GM23338 (cell line): Measurements from ENCODE around the gene OR5H14. TPM values are rescaled to one million over a fixed set of nuclear protein-coding genes. Genes with fewer than 3 reads are reported as not detected.

Source experiments
- ATAC-seq: fragments of 200-7000 bp; cut with Tn5 transposase; 3 replicates; pipeline ENCODE4 v1.9.1; 2020
- DNase-seq: peaks from one replicate; pipeline ENCODE4 v3.0.0-alpha.2; 2015; ENCODE audit warnings: low spot score
- H2AFZ ChIP-seq: fragments of 200-600 bp; sonication (generic); 2 replicates; pipeline ENCODE4 v1.8.0; 2016; ENCODE audit warnings: antibody characterized with exemption, mild to moderate bottlenecking, moderate library complexity
- H3F3A ChIP-seq: fragments of 200-600 bp; sonication (generic); replicated peaks from 2 replicates; pipeline ENCODE4 v1.8.0; 2017; ENCODE audit warnings: antibody characterized with exemption, mixed run types, low read depth
- H3K27ac ChIP-seq: fragments of 200-600 bp; sonication (generic); 2 replicates; pipeline ENCODE4 v1.6.1; 2016; ENCODE audit warnings: low read depth
- H3K27me3 ChIP-seq: fragments of 200-600 bp; sonication (generic); 2 replicates; pipeline ENCODE4 v1.8.0; 2016; ENCODE audit warnings: mild to moderate bottlenecking, mixed run types, moderate library complexity; ENCODE audit not compliant: insufficient read depth
- H3K36me3 ChIP-seq: fragments of 200-600 bp; sonication (generic); 2 replicates; pipeline ENCODE4 v1.8.0; 2016; ENCODE audit warnings: mild to moderate bottlenecking; ENCODE audit not compliant: insufficient read depth
- H3K4me1 ChIP-seq: fragments of 200-600 bp; sonication (generic); 2 replicates; pipeline ENCODE4 v1.8.0; 2016; ENCODE audit warnings: mild to moderate bottlenecking, moderate library complexity; ENCODE audit not compliant: insufficient read depth
- H3K4me2 ChIP-seq: fragments of 200-600 bp; sonication (generic); 2 replicates; pipeline ENCODE4 v1.7.1; 2017; ENCODE audit warnings: mixed run types
- H3K4me3 ChIP-seq: fragments of 200-600 bp; sonication (generic); 2 replicates; pipeline ENCODE4 v1.6.1; 2016; ENCODE audit warnings: mixed run types
- H3K79me2 ChIP-seq: fragments of 200-600 bp; sonication (generic); replicated peaks from 2 replicates; pipeline ENCODE4 v1.8.0; 2017; ENCODE audit warnings: mild to moderate bottlenecking; ENCODE audit not compliant: insufficient read depth
- H3K9me2 ChIP-seq: fragments of 200-600 bp; sonication (generic); 2 replicates; pipeline ENCODE4 v1.8.0; 2017; ENCODE audit not compliant: insufficient read depth
- H4K20me1 ChIP-seq: fragments of 200-600 bp; sonication (generic); replicated peaks from 2 replicates; pipeline ENCODE4 v1.8.0; 2017; ENCODE audit warnings: mild to moderate bottlenecking; ENCODE audit not compliant: insufficient read depth
- H3K27ac Mint-ChIP-seq: 2 replicates; pipeline ENCODE4 v1.8.0; 2020; ENCODE audit warnings: inconsistent platforms, mild to moderate bottlenecking, moderate library complexity, mixed read lengths
- H3K27me3 Mint-ChIP-seq: 3 replicates; pipeline ENCODE4 v1.8.0; 2022; ENCODE audit warnings: low read depth, mild to moderate bottlenecking, moderate library complexity, mixed read lengths, inconsistent platforms; ENCODE audit not compliant: insufficient read depth, poor library complexity
- H3K36me3 Mint-ChIP-seq: 3 replicates; pipeline ENCODE4 v1.8.0; 2021; ENCODE audit warnings: low read depth, mild to moderate bottlenecking, inconsistent platforms, moderate library complexity, mixed read lengths
- H3K4me1 Mint-ChIP-seq: 3 replicates; pipeline ENCODE4 v1.8.0; 2020; ENCODE audit warnings: mild to moderate bottlenecking, inconsistent platforms, mixed read lengths
- H3K4me3 Mint-ChIP-seq: 3 replicates; pipeline ENCODE4 v1.8.0; 2021; ENCODE audit warnings: moderate library complexity, mild to moderate bottlenecking, inconsistent platforms, mixed read lengths
- H3K9me3 Mint-ChIP-seq: 3 replicates; pipeline ENCODE4 v1.8.0; 2020; ENCODE audit warnings: moderate library complexity, mild to moderate bottlenecking, inconsistent platforms, mixed read lengths
- CREB1 ChIP-seq: fragments of 250-450 bp; sonication (Bioruptor Pico); IDR thresholded peaks from 2 replicates; pipeline ENCODE4 v1.5.0; 2020; ENCODE audit warnings: low read depth, mild to moderate bottlenecking, moderate library complexity
- EZH2 ChIP-seq: fragments of 200-600 bp; sonication (generic); IDR thresholded peaks from one replicate; pipeline ENCODE4 v1.8.0; 2017; ENCODE audit warnings: antibody characterized with exemption, mild to moderate bottlenecking, low read depth; ENCODE audit not compliant: unreplicated experiment
- EZH2phosphoT487 ChIP-seq: fragments of 200-600 bp; sonication (generic); IDR thresholded peaks from one replicate; pipeline ENCODE4 v1.8.1; 2018; ENCODE audit warnings: antibody characterized with exemption; ENCODE audit not compliant: unreplicated experiment
- JUNB ChIP-seq: IDR thresholded peaks from one replicate; pipeline ENCODE4 v1.6.1; 2016; ENCODE audit warnings: antibody characterized with exemption; ENCODE audit not compliant: unreplicated experiment
- NANOG ChIP-seq: IDR thresholded peaks from 2 replicates; pipeline ENCODE4 v1.6.1; 2016; ENCODE audit warnings: antibody characterized with exemption, borderline replicate concordance
- POLR2AphosphoS5 ChIP-seq: IDR thresholded peaks from 2 replicates; pipeline ENCODE4 v1.6.1; 2016; ENCODE audit warnings: antibody characterized with exemption, low read depth
- STAT1 ChIP-seq: IDR thresholded peaks from one replicate; pipeline ENCODE4 v1.6.1; 2016; ENCODE audit warnings: antibody characterized with exemption; ENCODE audit not compliant: unreplicated experiment
- ZNF114 ChIP-seq: fragments of 250-450 bp; sonication (Bioruptor Pico); IDR thresholded peaks from 2 replicates; pipeline ENCODE4 v1.5.0; 2020; ENCODE audit warnings: mild to moderate bottlenecking, moderate library complexity
- ZNF331 ChIP-seq: fragments of 250-450 bp; sonication (Bioruptor Pico); IDR thresholded peaks from 2 replicates; pipeline ENCODE4 v1.5.0; 2020; ENCODE audit warnings: low read depth, mild to moderate bottlenecking, moderate library complexity
- polyA plus RNA-seq: library from polyadenylated mRNA; unstranded; fragments of >200 nt; fragmentation: Nextera tagmentation; extraction: Ambion mirVana; gene quantifications from 2 replicates; pipeline ENCODE4 v1.2.1, GENCODE V29; 2016
- total RNA-seq: library from RNA; depleted of rRNA; stranded (reverse); fragments of >200 nt; shearing (Covaris generic); gene quantifications from 2 replicates; pipeline ENCODE4 v1.2.3, GENCODE V29; 2014
- TF ChIP-seq, protein P1 (sequence below): IDR thresholded peaks from one replicate; pipeline ENCODE4 v1.6.1; 2018; ENCODE audit warnings: antibody characterized with exemption; ENCODE audit not compliant: unreplicated experiment
- TF ChIP-seq, protein P2 (sequence below), 2 experiments: fragments of 200-600 bp in 1 of 2; sonication (generic) in 1 of 2; conservative IDR thresholded peaks; 2 replicates each; pipeline versions ENCODE4 v1.5.1 to v1.6.1; 2016 to 2017; ENCODE audit warnings: antibody characterized with exemption in 2 of 2, low read depth in 2 of 2, mild to moderate bottlenecking in 2 of 2, moderate library complexity in 1 of 2
- TF ChIP-seq, protein P3 (sequence below): IDR thresholded peaks from 2 replicates; pipeline ENCODE4 v1.6.1; 2016; ENCODE audit warnings: antibody characterized with exemption
- TF ChIP-seq, protein P4 (sequence below): fragments of 250-450 bp; sonication (Bioruptor Pico); IDR thresholded peaks from 2 replicates; pipeline ENCODE4 v1.5.0; 2020; ENCODE audit warnings: mild to moderate bottlenecking, moderate library complexity

OR5H14 gene
- total and polyA plus RNA-seq, 2 experiments from 2014 or later, result 0.05 TPM; not detected in 1

GRCh38 chr3:98115717-98116116 is 31.6 kb upstream of the OR5H14 start:
- H3K4me1 Mint-ChIP-seq, result no peaks in the 10 kb centered on the region
- no peak for TF ChIP-seq ZNF114 (CRISPR knock-in tag)
- no peak for TF ChIP-seq STAT1
- TF ChIP-seq JUNB, result no peak
- no peak for TF ChIP-seq NANOG
- no peak for TF ChIP-seq POLR2AphosphoS5
- TF ChIP-seq, protein P1, sequence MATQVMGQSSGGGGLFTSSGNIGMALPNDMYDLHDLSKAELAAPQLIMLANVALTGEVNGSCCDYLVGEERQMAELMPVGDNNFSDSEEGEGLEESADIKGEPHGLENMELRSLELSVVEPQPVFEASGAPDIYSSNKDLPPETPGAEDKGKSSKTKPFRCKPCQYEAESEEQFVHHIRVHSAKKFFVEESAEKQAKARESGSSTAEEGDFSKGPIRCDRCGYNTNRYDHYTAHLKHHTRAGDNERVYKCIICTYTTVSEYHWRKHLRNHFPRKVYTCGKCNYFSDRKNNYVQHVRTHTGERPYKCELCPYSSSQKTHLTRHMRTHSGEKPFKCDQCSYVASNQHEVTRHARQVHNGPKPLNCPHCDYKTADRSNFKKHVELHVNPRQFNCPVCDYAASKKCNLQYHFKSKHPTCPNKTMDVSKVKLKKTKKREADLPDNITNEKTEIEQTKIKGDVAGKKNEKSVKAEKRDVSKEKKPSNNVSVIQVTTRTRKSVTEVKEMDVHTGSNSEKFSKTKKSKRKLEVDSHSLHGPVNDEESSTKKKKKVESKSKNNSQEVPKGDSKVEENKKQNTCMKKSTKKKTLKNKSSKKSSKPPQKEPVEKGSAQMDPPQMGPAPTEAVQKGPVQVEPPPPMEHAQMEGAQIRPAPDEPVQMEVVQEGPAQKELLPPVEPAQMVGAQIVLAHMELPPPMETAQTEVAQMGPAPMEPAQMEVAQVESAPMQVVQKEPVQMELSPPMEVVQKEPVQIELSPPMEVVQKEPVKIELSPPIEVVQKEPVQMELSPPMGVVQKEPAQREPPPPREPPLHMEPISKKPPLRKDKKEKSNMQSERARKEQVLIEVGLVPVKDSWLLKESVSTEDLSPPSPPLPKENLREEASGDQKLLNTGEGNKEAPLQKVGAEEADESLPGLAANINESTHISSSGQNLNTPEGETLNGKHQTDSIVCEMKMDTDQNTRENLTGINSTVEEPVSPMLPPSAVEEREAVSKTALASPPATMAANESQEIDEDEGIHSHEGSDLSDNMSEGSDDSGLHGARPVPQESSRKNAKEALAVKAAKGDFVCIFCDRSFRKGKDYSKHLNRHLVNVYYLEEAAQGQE, result no peak
- TF ChIP-seq, protein P2, sequence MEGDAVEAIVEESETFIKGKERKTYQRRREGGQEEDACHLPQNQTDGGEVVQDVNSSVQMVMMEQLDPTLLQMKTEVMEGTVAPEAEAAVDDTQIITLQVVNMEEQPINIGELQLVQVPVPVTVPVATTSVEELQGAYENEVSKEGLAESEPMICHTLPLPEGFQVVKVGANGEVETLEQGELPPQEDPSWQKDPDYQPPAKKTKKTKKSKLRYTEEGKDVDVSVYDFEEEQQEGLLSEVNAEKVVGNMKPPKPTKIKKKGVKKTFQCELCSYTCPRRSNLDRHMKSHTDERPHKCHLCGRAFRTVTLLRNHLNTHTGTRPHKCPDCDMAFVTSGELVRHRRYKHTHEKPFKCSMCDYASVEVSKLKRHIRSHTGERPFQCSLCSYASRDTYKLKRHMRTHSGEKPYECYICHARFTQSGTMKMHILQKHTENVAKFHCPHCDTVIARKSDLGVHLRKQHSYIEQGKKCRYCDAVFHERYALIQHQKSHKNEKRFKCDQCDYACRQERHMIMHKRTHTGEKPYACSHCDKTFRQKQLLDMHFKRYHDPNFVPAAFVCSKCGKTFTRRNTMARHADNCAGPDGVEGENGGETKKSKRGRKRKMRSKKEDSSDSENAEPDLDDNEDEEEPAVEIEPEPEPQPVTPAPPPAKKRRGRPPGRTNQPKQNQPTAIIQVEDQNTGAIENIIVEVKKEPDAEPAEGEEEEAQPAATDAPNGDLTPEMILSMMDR (conservative IDR thresholded peaks at IDR 0.05; ENCODE audit: low read depth in 2 of 2), result no peak
- TF ChIP-seq EZH2phosphoT487, result no peak
- TF ChIP-seq CREB1, result no peak
- no peak for TF ChIP-seq EZH2
- TF ChIP-seq, protein P3, sequence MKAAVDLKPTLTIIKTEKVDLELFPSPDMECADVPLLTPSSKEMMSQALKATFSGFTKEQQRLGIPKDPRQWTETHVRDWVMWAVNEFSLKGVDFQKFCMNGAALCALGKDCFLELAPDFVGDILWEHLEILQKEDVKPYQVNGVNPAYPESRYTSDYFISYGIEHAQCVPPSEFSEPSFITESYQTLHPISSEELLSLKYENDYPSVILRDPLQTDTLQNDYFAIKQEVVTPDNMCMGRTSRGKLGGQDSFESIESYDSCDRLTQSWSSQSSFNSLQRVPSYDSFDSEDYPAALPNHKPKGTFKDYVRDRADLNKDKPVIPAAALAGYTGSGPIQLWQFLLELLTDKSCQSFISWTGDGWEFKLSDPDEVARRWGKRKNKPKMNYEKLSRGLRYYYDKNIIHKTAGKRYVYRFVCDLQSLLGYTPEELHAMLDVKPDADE, result no peak
- TF ChIP-seq ZNF331, result no peak
- TF ChIP-seq, protein P4, sequence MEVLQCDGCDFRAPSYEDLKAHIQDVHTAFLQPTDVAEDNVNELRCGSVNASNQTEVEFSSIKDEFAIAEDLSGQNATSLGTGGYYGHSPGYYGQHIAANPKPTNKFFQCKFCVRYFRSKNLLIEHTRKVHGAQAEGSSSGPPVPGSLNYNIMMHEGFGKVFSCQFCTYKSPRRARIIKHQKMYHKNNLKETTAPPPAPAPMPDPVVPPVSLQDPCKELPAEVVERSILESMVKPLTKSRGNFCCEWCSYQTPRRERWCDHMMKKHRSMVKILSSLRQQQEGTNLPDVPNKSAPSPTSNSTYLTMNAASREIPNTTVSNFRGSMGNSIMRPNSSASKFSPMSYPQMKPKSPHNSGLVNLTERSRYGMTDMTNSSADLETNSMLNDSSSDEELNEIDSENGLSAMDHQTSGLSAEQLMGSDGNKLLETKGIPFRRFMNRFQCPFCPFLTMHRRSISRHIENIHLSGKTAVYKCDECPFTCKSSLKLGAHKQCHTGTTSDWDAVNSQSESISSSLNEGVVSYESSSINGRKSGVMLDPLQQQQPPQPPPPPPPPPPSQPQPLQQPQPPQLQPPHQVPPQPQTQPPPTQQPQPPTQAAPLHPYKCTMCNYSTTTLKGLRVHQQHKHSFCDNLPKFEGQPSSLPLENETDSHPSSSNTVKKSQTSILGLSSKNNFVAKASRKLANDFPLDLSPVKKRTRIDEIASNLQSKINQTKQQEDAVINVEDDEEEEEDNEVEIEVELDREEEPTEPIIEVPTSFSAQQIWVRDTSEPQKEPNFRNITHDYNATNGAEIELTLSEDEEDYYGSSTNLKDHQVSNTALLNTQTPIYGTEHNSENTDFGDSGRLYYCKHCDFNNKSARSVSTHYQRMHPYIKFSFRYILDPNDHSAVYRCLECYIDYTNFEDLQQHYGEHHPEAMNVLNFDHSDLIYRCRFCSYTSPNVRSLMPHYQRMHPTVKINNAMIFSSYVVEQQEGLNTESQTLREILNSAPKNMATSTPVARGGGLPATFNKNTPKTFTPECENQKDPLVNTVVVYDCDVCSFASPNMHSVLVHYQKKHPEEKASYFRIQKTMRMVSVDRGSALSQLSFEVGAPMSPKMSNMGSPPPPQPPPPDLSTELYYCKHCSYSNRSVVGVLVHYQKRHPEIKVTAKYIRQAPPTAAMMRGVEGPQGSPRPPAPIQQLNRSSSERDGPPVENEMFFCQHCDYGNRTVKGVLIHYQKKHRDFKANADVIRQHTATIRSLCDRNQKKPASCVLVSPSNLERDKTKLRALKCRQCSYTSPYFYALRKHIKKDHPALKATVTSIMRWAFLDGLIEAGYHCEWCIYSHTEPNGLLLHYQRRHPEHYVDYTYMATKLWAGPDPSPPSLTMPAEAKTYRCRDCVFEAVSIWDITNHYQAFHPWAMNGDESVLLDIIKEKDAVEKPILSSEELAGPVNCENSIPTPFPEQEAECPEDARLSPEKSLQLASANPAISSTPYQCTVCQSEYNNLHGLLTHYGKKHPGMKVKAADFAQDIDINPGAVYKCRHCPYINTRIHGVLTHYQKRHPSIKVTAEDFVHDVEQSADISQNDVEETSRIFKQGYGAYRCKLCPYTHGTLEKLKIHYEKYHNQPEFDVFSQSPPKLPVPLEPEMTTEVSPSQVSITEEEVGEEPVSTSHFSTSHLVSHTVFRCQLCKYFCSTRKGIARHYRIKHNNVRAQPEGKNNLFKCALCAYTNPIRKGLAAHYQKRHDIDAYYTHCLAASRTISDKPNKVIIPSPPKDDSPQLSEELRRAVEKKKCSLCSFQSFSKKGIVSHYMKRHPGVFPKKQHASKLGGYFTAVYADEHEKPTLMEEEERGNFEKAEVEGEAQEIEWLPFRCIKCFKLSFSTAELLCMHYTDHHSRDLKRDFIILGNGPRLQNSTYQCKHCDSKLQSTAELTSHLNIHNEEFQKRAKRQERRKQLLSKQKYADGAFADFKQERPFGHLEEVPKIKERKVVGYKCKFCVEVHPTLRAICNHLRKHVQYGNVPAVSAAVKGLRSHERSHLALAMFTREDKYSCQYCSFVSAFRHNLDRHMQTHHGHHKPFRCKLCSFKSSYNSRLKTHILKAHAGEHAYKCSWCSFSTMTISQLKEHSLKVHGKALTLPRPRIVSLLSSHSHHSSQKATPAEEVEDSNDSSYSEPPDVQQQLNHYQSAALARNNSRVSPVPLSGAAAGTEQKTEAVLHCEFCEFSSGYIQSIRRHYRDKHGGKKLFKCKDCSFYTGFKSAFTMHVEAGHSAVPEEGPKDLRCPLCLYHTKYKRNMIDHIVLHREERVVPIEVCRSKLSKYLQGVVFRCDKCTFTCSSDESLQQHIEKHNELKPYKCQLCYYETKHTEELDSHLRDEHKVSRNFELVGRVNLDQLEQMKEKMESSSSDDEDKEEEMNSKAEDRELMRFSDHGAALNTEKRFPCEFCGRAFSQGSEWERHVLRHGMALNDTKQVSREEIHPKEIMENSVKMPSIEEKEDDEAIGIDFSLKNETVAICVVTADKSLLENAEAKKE (CRISPR knock-in tag), result no peak

More at GRCh38 chr3:98115717-98116116, 31.6 kb upstream of the OR5H14 start:
- Histone ChIP-seq H3K4me1 (no peaks in the 10 kb centered on the region), H2AFZ (no peak overlapping the region), H3F3A (no peaks in the 10 kb centered on the region), H3K4me2 (no peak overlapping the region), H3K36me3 (peaks cover 8% of the 10 kb centered on the region; the same call in 1 of the 2 replicates), H3K9me2 (no peaks in the 10 kb centered on the region), H3K27ac (no peak overlapping the region), H3K79me2 (no peaks in the 10 kb centered on the region), H4K20me1 (no peaks in the 10 kb centered on the region), H3K27me3 (no peaks in the 10 kb centered on the region), H3K4me3 (no peak overlapping the region)
- Mint-ChIP-seq H3K27me3 (no peaks in the 10 kb centered on the region), H3K4me3 (no peak overlapping the region), H3K27ac (no peak overlapping the region), H3K36me3 (peaks cover 15% of the 10 kb centered on the region; the same call in 2 of the 3 replicates), H3K9me3 (peaks cover 37% of the 10 kb centered on the region)
- ATAC-seq (no peak), DNase-seq (no peak)
